Measurements from ENCODE around the gene RASAL3. TPM values are rescaled to one million over a fixed set of nuclear protein-coding genes. Genes with fewer than 3 reads are reported as not detected.
A peak's percentile ranks its signal among the peaks of the same experiment; 100 is the strongest.

The RASAL3 gene
- total and polyA plus RNA-seq, 2 of the 4 experiments (the other 2 are of a cell fraction): 0.07 TPM; not detected in 1

DNA sequence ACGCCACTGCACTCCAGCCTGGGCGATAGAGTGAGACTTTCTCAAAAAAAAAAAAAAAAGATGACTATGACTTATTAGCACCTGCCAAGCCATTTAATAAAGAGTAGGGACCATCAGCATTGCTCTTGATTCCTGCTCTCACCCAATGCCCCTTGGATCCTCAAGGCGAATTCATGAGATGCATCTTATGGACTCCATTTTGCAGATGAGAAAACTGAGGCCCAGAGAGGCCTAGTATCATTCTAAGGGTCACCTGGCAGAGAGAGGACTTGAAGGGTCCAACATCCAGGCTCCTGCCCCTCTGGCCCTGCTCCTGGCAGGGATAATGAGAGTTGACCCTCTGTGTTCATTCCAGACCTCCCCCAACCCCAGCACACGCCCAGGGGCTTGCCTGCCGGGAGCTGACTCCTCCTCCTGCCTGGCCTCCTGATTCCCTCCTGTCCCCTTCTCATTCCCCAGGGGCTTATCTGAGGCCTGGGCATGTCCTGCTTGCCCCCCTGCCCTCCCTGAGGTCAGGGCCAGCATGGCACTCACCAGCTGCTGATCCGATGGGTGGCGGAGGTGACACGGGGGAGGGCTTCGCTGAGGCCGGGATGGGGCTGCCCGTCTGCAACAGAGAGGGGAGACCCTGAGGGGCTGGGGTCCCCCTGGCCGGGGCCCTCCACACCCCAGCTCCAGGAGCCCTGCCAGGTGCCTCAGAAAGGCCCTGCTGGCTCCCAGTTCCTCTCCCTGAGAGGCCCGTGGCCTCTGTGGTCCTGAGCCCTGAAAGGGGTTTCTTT lies 22.0 kb downstream of the RASAL3 start:
- Histone ChIP-seq H3K18ac (ENCODE audit: low read depth, low read length) (no peak overlapping the region), H3K4me1 (ENCODE audit: control insufficient read depth, insufficient read depth, low read length) (peaks cover 4% of the 10 kb centered on the region; the same call in 1 of the 2 replicates), H3K4me3 (ENCODE audit: insufficient read depth, low read depth, low read length) (no peak overlapping the region), H3K79me1 (ENCODE audit: low read depth in 1 of 2, low read length in 2 of 2) (no peaks in the 10 kb centered on the region; a peak in 1 of 4 replicates), H3K36me3 (ENCODE audit: control insufficient read depth, insufficient read depth, low read length) (peaks cover 3% of the 10 kb centered on the region; the same call in 1 of the 2 replicates), H3K56ac (ENCODE audit: extremely low read depth, insufficient read depth, low read length) (no peak overlapping the region), H2BK5ac (ENCODE audit: low read depth, low read length, poor library complexity, severe bottlenecking) (no peak overlapping the region), H3K14ac (replicated peaks; ENCODE audit: low read depth, low read length) (no peak overlapping the region), H2BK120ac (ENCODE audit: low read depth, low read length) (no peak overlapping the region), H4K20me1 (ENCODE audit: insufficient read depth, low read length) (no peaks in the 10 kb centered on the region), H2BK15ac (ENCODE audit: low read depth, low read length) (no peak overlapping the region), H3K9ac (ENCODE audit: low read depth, low read length) (no peak overlapping the region), H4K8ac (ENCODE audit: low read depth in 2 of 2, low read length in 2 of 2) (no peak overlapping the region), H3K27ac (ENCODE audit: insufficient read depth, low read length) (no peak overlapping the region), H3K4ac (ENCODE audit: low read depth, low read length) (no peak overlapping the region), H3K23ac (ENCODE audit: low read depth, low read length) (no peak overlapping the region), H2AK9ac (replicated peaks; ENCODE audit: low read depth, low read length, poor library complexity) (peak overlapping the region; percentile 19), H3K9me3 (ENCODE audit: control insufficient read depth, insufficient read depth, low read length) (no peaks in the 10 kb centered on the region), H3K9me1 (ENCODE audit: insufficient read depth, low read length) (no peaks in the 10 kb centered on the region), H4K5ac (ENCODE audit: low read depth, low read length) (no peak overlapping the region), H2BK20ac (ENCODE audit: low read depth, low read length) (no peak overlapping the region), H4K91ac (ENCODE audit: insufficient read depth, low read depth, low read length) (no peak overlapping the region), H3K4me2 (ENCODE audit: low read depth, low read length) (no peak overlapping the region), H2AK5ac (ENCODE audit: low read depth, low read length) (no peak overlapping the region), H3K27me3 (ENCODE audit: control insufficient read depth, insufficient read depth, low read length) (no peaks in the 10 kb centered on the region), H2AFZ (replicated peaks; ENCODE audit: low read length, poor library complexity) (no peak overlapping the region)
- 69% methylated on average over 2 of the region's 13 CpGs; no CpG with 5 or more reads in 1 of the 2 experiments for WGBS, 2 experiments (ENCODE audit: extremely low coverage in 2 of 2, insufficient read length in 1 of 2)
- intact Hi-C loops (cut with micrococcal nuclease) (no loop called here), dilution Hi-C loops (cut with HindIII; ENCODE audit: low sequenced_read_pairs, unreplicated experiment) (no loop called here), in situ Hi-C loops (cut with MboI; ENCODE audit: low sequenced_read_pairs) (loop anchor here (25.0 kb wide), 1 partner anchor 880 kb away; the partner anchor contains the start of gene NDUFB7)
- POLR2A ChIA-PET (ENCODE audit: unreplicated experiment): no interaction called here
- ATAC-seq (ENCODE audit: low read depth) (no peak), DNase-seq (no peak)
- TF ChIP-seq CEBPB (IDR thresholded peaks at IDR 0.05; ENCODE audit: low read depth, low read length): no peak
- TF ChIP-seq NFE2L2 (IDR thresholded peaks at IDR 0.05; ENCODE audit: low read depth, low read length): no peak
- no peak for TF ChIP-seq MXI1 (IDR thresholded peaks at IDR 0.05; ENCODE audit: borderline replicate concordance, low read depth, low read length)
- no peak for TF ChIP-seq MAZ (IDR thresholded peaks at IDR 0.05; ENCODE audit: borderline replicate concordance, low read depth, low read length)
- TF ChIP-seq RFX5 (IDR thresholded peaks at IDR 0.05; ENCODE audit: low read depth, low read length): no peak
- no peak for TF ChIP-seq RAD21 (IDR thresholded peaks at IDR 0.05; ENCODE audit: low read length)
- no peak for TF ChIP-seq MAFK (IDR thresholded peaks at IDR 0.05; ENCODE audit: low read depth, low read length)
- no TSS peak for BruUV-seq (replicated peaks)
- CTCF ChIA-PET: no interaction called here
